Measurements from ENCODE around the gene TRMO. TPM values are rescaled to one million over a fixed set of nuclear protein-coding genes. Genes with fewer than 3 reads are reported as not detected.
"Not testable (repeated sequence)": the region's sequence is repeated elsewhere in the genome, so short reads cannot be mapped to it uniquely, and the experiment has no call there.

The TRMO gene
- total RNA-seq, 1 donor from 2014 or later: 11.2 TPM

DNA sequence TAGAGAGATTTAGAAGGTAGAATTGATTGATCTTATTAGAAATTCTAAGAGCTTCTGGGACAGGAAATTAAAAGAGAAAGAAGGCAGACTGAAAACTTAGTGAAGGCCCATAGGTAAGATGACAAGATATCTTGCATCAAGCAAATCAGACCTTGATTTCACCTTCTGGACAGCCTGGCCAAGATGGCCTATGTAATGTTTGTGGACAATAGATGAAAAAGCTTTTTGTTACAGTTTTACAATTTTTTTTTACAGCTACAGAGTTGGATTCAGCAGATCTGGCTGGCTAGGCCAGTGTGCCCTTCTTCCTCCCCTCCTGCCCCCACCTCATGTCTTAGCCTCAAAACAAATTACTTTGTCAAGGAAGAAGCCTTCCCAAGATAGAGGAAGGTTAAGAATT lies 37.3 kb upstream of the TRMO start:
- H3K4me3 Mint-ChIP-seq (ENCODE audit: unreplicated experiment): no peak overlapping the region
- no peak overlapping the region for H3K27ac Mint-ChIP-seq (ENCODE audit: unreplicated experiment)
- H3K27me3 Mint-ChIP-seq (ENCODE audit: unreplicated experiment): no peaks in the 10 kb centered on the region
- H3K36me3 Mint-ChIP-seq (ENCODE audit: unreplicated experiment): peaks cover 3% of the 10 kb centered on the region
- H3K9me3 Mint-ChIP-seq (ENCODE audit: unreplicated experiment): peaks cover 2% of the 10 kb centered on the region
- DNase-seq: no peak
- peaks cover 6% of the 10 kb centered on the region for H3K4me1 Mint-ChIP-seq (ENCODE audit: low read depth, unreplicated experiment)
- TF ChIP-seq CTCF (IDR thresholded peaks at IDR 0.05; ENCODE audit: partially characterized antibody, unreplicated experiment): no peak

- Mint-ChIP-seq H3K27me3 (ENCODE audit: unreplicated experiment) (no peaks in the 10 kb centered on the region), H3K9me3 (ENCODE audit: unreplicated experiment) (peaks cover 2% of the 10 kb centered on the region), H3K4me1 (ENCODE audit: low read depth, unreplicated experiment) (peaks cover 6% of the 10 kb centered on the region), H3K4me3 (ENCODE audit: unreplicated experiment) (no peak overlapping the region), H3K36me3 (ENCODE audit: unreplicated experiment) (no peaks in the 10 kb centered on the region), H3K27ac (ENCODE audit: unreplicated experiment) (peak overlapping the region; percentile 17)
- no peak for DNase-seq
- no peak for TF ChIP-seq CTCF (IDR thresholded peaks at IDR 0.05; ENCODE audit: partially characterized antibody, unreplicated experiment)
Measured at GRCh38 chr9:97958812-97959511, 36.7 kb upstream of the TRMO start.

- no peak for TF ChIP-seq CTCF (IDR thresholded peaks at IDR 0.05; ENCODE audit: partially characterized antibody, unreplicated experiment)
- Mint-ChIP-seq H3K36me3 (ENCODE audit: unreplicated experiment) (no peaks in the 10 kb centered on the region), H3K4me3 (ENCODE audit: unreplicated experiment) (no peak overlapping the region), H3K27me3 (ENCODE audit: unreplicated experiment) (no peaks in the 10 kb centered on the region), H3K4me1 (ENCODE audit: low read depth, unreplicated experiment) (no peaks in the 10 kb centered on the region), H3K9me3 (ENCODE audit: unreplicated experiment) (no peaks in the 10 kb centered on the region), H3K27ac (ENCODE audit: unreplicated experiment) (no peak overlapping the region)
- no peak for DNase-seq
Measured at GRCh38 chr9:97956331-97956730, 34.0 kb upstream of the TRMO start.

DNA sequence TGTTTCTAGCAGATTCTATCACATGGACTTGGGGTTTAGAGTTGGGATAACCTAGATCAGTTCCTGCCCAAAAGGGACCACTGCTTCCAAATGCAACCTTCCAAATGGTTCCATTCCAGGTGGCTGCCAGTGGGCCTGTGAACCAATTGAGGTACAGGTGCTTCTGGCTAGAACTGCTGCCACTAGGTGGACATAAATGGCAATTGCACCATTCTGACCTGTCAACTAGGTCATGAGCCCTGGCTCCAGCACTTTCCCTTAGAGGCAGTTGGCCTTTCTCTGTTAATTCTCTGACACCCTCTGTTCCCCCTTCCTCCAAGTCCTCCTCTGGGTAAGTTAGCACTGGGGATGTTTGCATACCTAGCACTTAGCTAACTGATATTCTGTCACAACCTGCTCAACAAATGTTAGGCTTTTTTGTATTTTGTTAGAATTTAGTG lies 32.3 kb upstream of the TRMO start:
- no peaks in the 10 kb centered on the region for H3K4me1 Mint-ChIP-seq (ENCODE audit: low read depth, unreplicated experiment)
- no peaks in the 10 kb centered on the region for H3K27me3 Mint-ChIP-seq (ENCODE audit: unreplicated experiment)
- DNase-seq: peak; percentile 40
- H3K27ac Mint-ChIP-seq (ENCODE audit: unreplicated experiment): no peak overlapping the region
- peak; percentile 73 for TF ChIP-seq CTCF (IDR thresholded peaks at IDR 0.05; ENCODE audit: partially characterized antibody, unreplicated experiment)
- no peak overlapping the region for H3K4me3 Mint-ChIP-seq (ENCODE audit: unreplicated experiment)
- H3K9me3 Mint-ChIP-seq (ENCODE audit: unreplicated experiment): peaks cover 2% of the 10 kb centered on the region
- no peaks in the 10 kb centered on the region for H3K36me3 Mint-ChIP-seq (ENCODE audit: unreplicated experiment)

DNA sequence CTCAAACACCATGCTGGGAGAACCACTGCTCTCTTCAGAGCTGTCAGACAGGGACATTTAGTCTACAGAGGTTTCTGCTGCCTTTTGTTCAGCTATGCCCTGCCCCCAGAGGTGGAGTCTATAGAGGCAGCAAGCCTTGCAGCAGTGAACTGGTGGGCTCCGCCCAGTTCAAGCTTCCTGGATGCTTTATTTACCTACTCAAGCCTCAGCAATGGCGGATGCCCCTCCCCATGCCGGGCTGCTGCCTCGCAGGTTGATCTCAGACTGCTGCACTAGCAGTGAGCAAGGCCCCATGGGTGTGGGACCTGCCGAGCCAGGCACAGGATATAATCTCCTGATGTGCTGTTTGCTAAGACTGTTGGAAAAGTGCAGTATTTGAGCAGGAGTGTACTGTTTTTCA lies 28.6 kb upstream of the TRMO start:
- H3K4me1 Mint-ChIP-seq (ENCODE audit: low read depth, unreplicated experiment); H3K9me3 Mint-ChIP-seq (ENCODE audit: unreplicated experiment); H3K4me3 Mint-ChIP-seq (ENCODE audit: unreplicated experiment); H3K36me3 Mint-ChIP-seq (ENCODE audit: unreplicated experiment); DNase-seq; H3K27ac Mint-ChIP-seq (ENCODE audit: unreplicated experiment); H3K27me3 Mint-ChIP-seq (ENCODE audit: unreplicated experiment): not testable (repeated sequence)

- H3K27me3 Mint-ChIP-seq (ENCODE audit: unreplicated experiment); H3K36me3 Mint-ChIP-seq (ENCODE audit: unreplicated experiment): not testable (repeated sequence)
Measured at GRCh38 chr9:97947094-97947493, 24.8 kb upstream of the TRMO start.

GRCh38 chr9:97945470-97945869 lies 23.2 kb upstream of the TRMO start:
- not testable (repeated sequence) for H3K9me3 Mint-ChIP-seq (ENCODE audit: unreplicated experiment); DNase-seq; H3K27ac Mint-ChIP-seq (ENCODE audit: unreplicated experiment); H3K4me1 Mint-ChIP-seq (ENCODE audit: low read depth, unreplicated experiment); H3K4me3 Mint-ChIP-seq (ENCODE audit: unreplicated experiment); H3K36me3 Mint-ChIP-seq (ENCODE audit: unreplicated experiment)
- H3K27me3 Mint-ChIP-seq (ENCODE audit: unreplicated experiment): peaks cover 11% of the 10 kb centered on the region

More at GRCh38 chr9:97947094-97947493, 24.8 kb upstream of the TRMO start:
- not testable (repeated sequence) for H3K4me3 Mint-ChIP-seq (ENCODE audit: unreplicated experiment); H3K27ac Mint-ChIP-seq (ENCODE audit: unreplicated experiment); DNase-seq; H3K9me3 Mint-ChIP-seq (ENCODE audit: unreplicated experiment); H3K4me1 Mint-ChIP-seq (ENCODE audit: low read depth, unreplicated experiment)

Measured in glutamatergic neuron (in vitro differentiated cells).